Activated CD4-positive, alpha-beta memory T cell treated with anti-CD3 and anti-CD28 coated beads, Interleukin-2, amount 10 ng/mL, durations not matched to agents 7 days and 5 days (primary cell): ENCODE data around the gene DCN. TPM values are rescaled to one million over a fixed set of nuclear protein-coding genes. Genes with fewer than 3 reads are reported as not detected.
A peak's percentile ranks its signal among the peaks of the same experiment; 100 is the strongest.

Experiments
- CTCF ChIA-PET: fragments of 350-600 bp; sonication (Branson Sonifier 250); formaldehyde crosslinking; loops from one replicate; lab custom pipeline; 2021; ENCODE audit warnings: antibody characterized with exemption, inconsistent platforms; lab: Charles Lee
- POLR2A ChIA-PET: fragments of 350-600 bp; sonication (Branson Sonifier 250); formaldehyde crosslinking; loops from one replicate; lab custom pipeline; 2021; ENCODE audit warnings: antibody characterized with exemption; lab: Charles Lee
- DNase-seq: peaks from one replicate; pipeline ENCODE4 v3.0.0-alpha.2; 2020
- H3K27ac Mint-ChIP-seq: one replicate; pipeline ENCODE4 v1.8.0; 2021; ENCODE audit warnings: mild to moderate bottlenecking, mixed read lengths
- H3K27me3 Mint-ChIP-seq: one replicate; pipeline ENCODE4 v1.8.0; 2021; ENCODE audit warnings: mixed read lengths
- H3K36me3 Mint-ChIP-seq: one replicate; pipeline ENCODE4 v1.8.0; 2021; ENCODE audit warnings: low read depth, mixed read lengths
- H3K4me1 Mint-ChIP-seq: one replicate; pipeline ENCODE4 v1.8.0; 2021; ENCODE audit warnings: mixed read lengths
- H3K4me3 Mint-ChIP-seq: one replicate; pipeline ENCODE4 v1.8.0; 2021; ENCODE audit warnings: mild to moderate bottlenecking, mixed read lengths
- H3K9me3 Mint-ChIP-seq: one replicate; pipeline ENCODE4 v1.8.0; 2021; ENCODE audit warnings: mixed read lengths
- total RNA-seq, 2 experiments: library from RNA; stranded (reverse); gene quantifications; one replicate each; pipeline ENCODE4 v1.2.3, GENCODE V29; 2021

DCN gene
- total RNA-seq, 2 experiments from 2014 or later: not detected

- Mint-ChIP-seq H3K4me3 (no peak overlapping the region), H3K36me3 (no peaks in the 10 kb centered on the region), H3K27me3 (no peaks in the 10 kb centered on the region), H3K9me3 (no peaks in the 10 kb centered on the region), H3K27ac (no peak overlapping the region), H3K4me1 (no peaks in the 10 kb centered on the region)
- POLR2A ChIA-PET: no interaction called here
- CTCF ChIA-PET: no interaction called here
- DNase-seq: no peak
Measured at GRCh38 chr12:91119089-91119488, 63.5 kb downstream of the DCN start.

- Mint-ChIP-seq H3K27me3 (no peaks in the 10 kb centered on the region), H3K4me1 (no peaks in the 10 kb centered on the region), H3K9me3 (no peaks in the 10 kb centered on the region), H3K4me3 (no peak overlapping the region), H3K36me3 (no peaks in the 10 kb centered on the region), H3K27ac (no peak overlapping the region)
- DNase-seq: no peak
- POLR2A ChIA-PET: no interaction called here
- CTCF ChIA-PET: no interaction called here
Measured at GRCh38 chr12:91113621-91114020, 69.0 kb downstream of the DCN start.

- Mint-ChIP-seq H3K9me3 (no peaks in the 10 kb centered on the region), H3K4me1 (no peaks in the 10 kb centered on the region), H3K27ac (no peak within 1 kb of the TSS), H3K27me3 (no peaks in the 10 kb centered on the region), H3K36me3 (no peaks in the 10 kb centered on the region), H3K4me3 (no peak within 1 kb of the TSS)
- no peak for DNase-seq
- POLR2A ChIA-PET: no interaction called here
- CTCF ChIA-PET: interaction anchor here (1.3 kb wide), 1 partner anchor 132 kb away, joined by 3 read pairs; no protein-coding TSS in a partner anchor
Measured at GRCh38 chr12:91111366-91112325, 71.0 kb downstream of the DCN start, which contains the start of gene LUM. Gene LUM (minus strand): TSS chr12:91111494. CDS start chr12:91108979, 2,515 bp downstream.

- POLR2A ChIA-PET: no interaction called here
- CTCF ChIA-PET: interaction anchor here (3.1 kb wide), 1 partner anchor 132 kb away, joined by 16 read pairs; no protein-coding TSS in a partner anchor
- Mint-ChIP-seq H3K4me3 (no peak overlapping the region), H3K36me3 (no peaks in the 10 kb centered on the region), H3K4me1 (no peaks in the 10 kb centered on the region), H3K27ac (no peak overlapping the region), H3K9me3 (no peaks in the 10 kb centered on the region), H3K27me3 (no peaks in the 10 kb centered on the region)
- no peak for DNase-seq
Measured at GRCh38 chr12:91110311-91110924, 72.2 kb downstream of the DCN start.

GRCh38 chr12:91109581-91110310 is 72.9 kb downstream of the DCN start:
- no peaks in the 10 kb centered on the region for H3K4me1 Mint-ChIP-seq

GRCh38 chr12:91109148-91109564 is 73.5 kb downstream of the DCN start:
- POLR2A ChIA-PET: no interaction called here
- CTCF ChIA-PET: interaction anchor here (0.6 to 3.1 kb wide), 11 partner anchors 8 to 217 kb away, joined by 3 to 16 read pairs (median 5); no protein-coding TSS in a partner anchor
- no peak overlapping the region for H3K27ac Mint-ChIP-seq
- H3K4me1 Mint-ChIP-seq: no peaks in the 10 kb centered on the region
- DNase-seq: peak; percentile 62
- no peaks in the 10 kb centered on the region for H3K36me3 Mint-ChIP-seq
- H3K9me3 Mint-ChIP-seq: no peaks in the 10 kb centered on the region
- H3K4me3 Mint-ChIP-seq: no peak overlapping the region
- H3K27me3 Mint-ChIP-seq: no peaks in the 10 kb centered on the region

More at GRCh38 chr12:91109581-91110310, 72.9 kb downstream of the DCN start:
- POLR2A ChIA-PET: no interaction called here
- Mint-ChIP-seq H3K36me3 (no peaks in the 10 kb centered on the region), H3K27ac (no peak overlapping the region), H3K27me3 (no peaks in the 10 kb centered on the region), H3K4me3 (no peak overlapping the region), H3K9me3 (no peaks in the 10 kb centered on the region)
- CTCF ChIA-PET: interaction anchor here (1.0 to 3.1 kb wide), 4 partner anchors 44 to 217 kb away, joined by 3 to 16 read pairs (median 6); no protein-coding TSS in a partner anchor
- no peak for DNase-seq

- no peaks in the 10 kb centered on the region for H3K27me3 Mint-ChIP-seq
- ChIA-PET POLR2A (no interaction called here), CTCF (interaction anchor here (0.6 to 3.1 kb wide), 11 partner anchors 9 to 218 kb away, joined by 3 to 16 read pairs (median 5); no protein-coding TSS in a partner anchor)
- H3K36me3 Mint-ChIP-seq: no peaks in the 10 kb centered on the region
- no peak overlapping the region for H3K27ac Mint-ChIP-seq
- H3K4me3 Mint-ChIP-seq: no peak overlapping the region
- H3K9me3 Mint-ChIP-seq: no peaks in the 10 kb centered on the region
- H3K4me1 Mint-ChIP-seq: no peaks in the 10 kb centered on the region
- DNase-seq: no peak
Measured at GRCh38 chr12:91108196-91108755, 74.3 kb downstream of the DCN start.

GRCh38 chr12:91106283-91106682 is 76.3 kb downstream of the DCN start:
- Mint-ChIP-seq H3K4me1 (no peaks in the 10 kb centered on the region), H3K27me3 (no peaks in the 10 kb centered on the region), H3K36me3 (no peaks in the 10 kb centered on the region), H3K9me3 (no peaks in the 10 kb centered on the region), H3K4me3 (no peak overlapping the region), H3K27ac (no peak overlapping the region)
- DNase-seq: no peak
- ChIA-PET CTCF (interaction anchor here (1.0 kb wide), 1 partner anchor 128 kb away, joined by 3 read pairs; no protein-coding TSS in a partner anchor), POLR2A (no interaction called here)

GRCh38 chr12:91105807-91106206 is 76.8 kb downstream of the DCN start:
- H3K4me3 Mint-ChIP-seq: no peak overlapping the region
- H3K36me3 Mint-ChIP-seq: no peaks in the 10 kb centered on the region

GRCh38 chr12:91104812-91105466 is 77.7 kb downstream of the DCN start:
- DNase-seq: no peak
- H3K36me3 Mint-ChIP-seq: no peaks in the 10 kb centered on the region
- no peak overlapping the region for H3K27ac Mint-ChIP-seq
- H3K4me3 Mint-ChIP-seq: no peak overlapping the region
- no peaks in the 10 kb centered on the region for H3K4me1 Mint-ChIP-seq
- H3K27me3 Mint-ChIP-seq: no peaks in the 10 kb centered on the region
- ChIA-PET CTCF (no interaction called here), POLR2A (no interaction called here)
- H3K9me3 Mint-ChIP-seq: no peaks in the 10 kb centered on the region

More at GRCh38 chr12:91105807-91106206, 76.8 kb downstream of the DCN start:
- DNase-seq: no peak
- POLR2A ChIA-PET: no interaction called here
- Mint-ChIP-seq H3K27ac (no peak overlapping the region), H3K4me1 (no peaks in the 10 kb centered on the region), H3K9me3 (no peaks in the 10 kb centered on the region), H3K27me3 (no peaks in the 10 kb centered on the region)
- CTCF ChIA-PET: interaction anchor here (1.0 kb wide), 1 partner anchor 127 kb away, joined by 3 read pairs; no protein-coding TSS in a partner anchor

GRCh38 chr12:91103624-91104023 is 79.0 kb downstream of the DCN start:
- no peaks in the 10 kb centered on the region for H3K4me1 Mint-ChIP-seq
- H3K9me3 Mint-ChIP-seq: no peaks in the 10 kb centered on the region
- H3K36me3 Mint-ChIP-seq: no peaks in the 10 kb centered on the region
- CTCF ChIA-PET: no interaction called here
- H3K27ac Mint-ChIP-seq: no peak overlapping the region
- POLR2A ChIA-PET: no interaction called here
- no peak overlapping the region for H3K4me3 Mint-ChIP-seq
- no peak for DNase-seq
- H3K27me3 Mint-ChIP-seq: no peaks in the 10 kb centered on the region

GRCh38 chr12:91103101-91103500 is 79.5 kb downstream of the DCN start:
- CTCF ChIA-PET: no interaction called here
- H3K9me3 Mint-ChIP-seq: no peaks in the 10 kb centered on the region
- no peaks in the 10 kb centered on the region for H3K36me3 Mint-ChIP-seq
- no peaks in the 10 kb centered on the region for H3K4me1 Mint-ChIP-seq
- no peaks in the 10 kb centered on the region for H3K27me3 Mint-ChIP-seq
- H3K4me3 Mint-ChIP-seq: no peak overlapping the region
- no peak for DNase-seq
- POLR2A ChIA-PET: no interaction called here
- no peak overlapping the region for H3K27ac Mint-ChIP-seq
